CD1c-positive myeloid dendritic cell (primary cell): Measurements from ENCODE around the gene TRIO.

Experiments used
- DNase-seq: peaks from one replicate; pipeline ENCODE4 v3.0.0-alpha.2; 2016; ENCODE audit errors: extremely low spot score

TRIO gene

GRCh38 chr5:14292766-14293658 is 149.9 kb downstream of the TRIO start:
- no peak for DNase-seq

- DNase-seq = no peak
These were observed 152.5 kb downstream of the TRIO start for GRCh38 chr5:14295610-14296009.

- no peak for DNase-seq
These were observed 153.6 kb downstream of the TRIO start for GRCh38 chr5:14296533-14297331.

GRCh38 chr5:14297697-14298096 is 154.6 kb downstream of the TRIO start:
- DNase-seq = no peak

- DNase-seq = no peak
These were observed 155.1 kb downstream of the TRIO start for GRCh38 chr5:14298126-14298847.

GRCh38 chr5:14299666-14300065 is 156.5 kb downstream of the TRIO start:
- DNase-seq = no peak

GRCh38 chr5:14301186-14301585 is 158.0 kb downstream of the TRIO start:
- DNase-seq = no peak

GRCh38 chr5:14302330-14302729 is 159.2 kb downstream of the TRIO start:
- no peak for DNase-seq

- no peak for DNase-seq
These were observed 161.9 kb downstream of the TRIO start for GRCh38 chr5:14305045-14305444.

- DNase-seq = no peak
These were observed 163.2 kb downstream of the TRIO start for GRCh38 chr5:14306329-14306815.

GRCh38 chr5:14308384-14309154 is 165.4 kb downstream of the TRIO start:
- no peak for DNase-seq

GRCh38 chr5:14309199-14309598 is 166.1 kb downstream of the TRIO start:
- DNase-seq = no peak

GRCh38 chr5:14309878-14310531 is 166.9 kb downstream of the TRIO start:
- no peak for DNase-seq

- no peak for DNase-seq
These were observed 167.8 kb downstream of the TRIO start for GRCh38 chr5:14310901-14311300.

GRCh38 chr5:14313986-14314690 is 171.0 kb downstream of the TRIO start:
- DNase-seq = no peak

- DNase-seq = no peak
These were observed 173.3 kb downstream of the TRIO start for GRCh38 chr5:14316471-14316870.

GRCh38 chr5:14319102-14319501 is 176.0 kb downstream of the TRIO start:
- DNase-seq = no peak

- DNase-seq = no peak
These were observed 178.8 kb downstream of the TRIO start for GRCh38 chr5:14321936-14322335.

GRCh38 chr5:14322437-14323187 is 179.5 kb downstream of the TRIO start:
- DNase-seq = no peak
